H1 (cell line): ENCODE results near the gene GLI1. TPM values are rescaled to one million over a fixed set of nuclear protein-coding genes. Genes with fewer than 3 reads are reported as not detected.

Experiments
- CTCF ChIA-PET: fragments of 300-600 bp; sonication (Branson Sonifier 250); formaldehyde crosslinking; loops from one replicate; lab custom pipeline; 2021; ENCODE audit not compliant: partially characterized antibody; lab: Charles Lee
- POLR2A ChIA-PET: fragments of 300-600 bp; sonication (Branson Sonifier 250); formaldehyde crosslinking; loops from one replicate; lab custom pipeline; 2021; ENCODE audit warnings: inconsistent platforms; ENCODE audit not compliant: partially characterized antibody; lab: Charles Lee
- DNase-seq, 2 experiments: peaks; one replicate each; pipeline versions ENCODE4 v3.0.0 to v3.0.0-alpha.2; 2010 to 2022; ENCODE audit warnings: low spot score in 2 of 2, low read depth in 1 of 2, mixed read lengths in 1 of 2
- FAIRE-seq: peaks from 2 replicates; lab custom pipeline; 2011; peaks lifted over from hg19 to GRCh38; lab: Jason Lieb, UNC
- H2AFZ ChIP-seq: 2 replicates; pipeline ENCODE4 v1.8.1; 2012; ENCODE audit warnings: low read length, inconsistent platforms
- H2AK5ac ChIP-seq: 2 replicates; pipeline ENCODE4 v1.6.1; 2013; ENCODE audit warnings: low read depth, low read length
- H2BK120ac ChIP-seq: replicated peaks from 2 replicates; pipeline ENCODE3; 2013; ENCODE audit warnings: low read depth, low read length, inconsistent platforms
- H2BK12ac ChIP-seq: 2 replicates; pipeline ENCODE4 v1.6.1; 2013; ENCODE audit warnings: low read depth, low read length
- H2BK15ac ChIP-seq: 2 replicates; pipeline ENCODE4 v1.6.1; 2013; ENCODE audit warnings: low read length
- H2BK20ac ChIP-seq: 2 replicates; pipeline ENCODE4 v1.6.1; 2013; ENCODE audit warnings: low read length
- H2BK5ac ChIP-seq: 2 replicates; pipeline ENCODE4 v1.6.1; 2013; ENCODE audit warnings: low read depth, low read length
- H3K14ac ChIP-seq: 2 replicates; pipeline ENCODE4 v1.6.1; 2013; ENCODE audit warnings: inconsistent platforms; ENCODE audit not compliant: insufficient read length
- H3K18ac ChIP-seq: 2 replicates; pipeline ENCODE4 v1.6.1; 2013; ENCODE audit warnings: low read length; ENCODE audit errors: extremely low read depth
- H3K23ac ChIP-seq: 2 replicates; pipeline ENCODE4 v1.6.1; 2013; ENCODE audit warnings: inconsistent platforms; ENCODE audit not compliant: insufficient read length
- H3K23me2 ChIP-seq: 2 replicates; pipeline ENCODE4 v1.6.1; 2013; ENCODE audit warnings: low read depth, low read length
- H3K27ac ChIP-seq: 2 replicates; pipeline ENCODE4 v1.6.1; 2011; ENCODE audit warnings: low read depth, low read length, inconsistent platforms
- H3K27me3 ChIP-seq, 4 experiments: replicated peaks in 1 of 4; 1 replicate in 1 of 4; 2 replicates in 3 of 4; pipeline versions ENCODE4 v1.6.1 to v1.8.1; 2011 to 2013; ENCODE audit warnings: low read length in 3 of 4, mild to moderate bottlenecking in 3 of 4, inconsistent platforms in 2 of 4, mixed read lengths in 2 of 4, moderate library complexity in 1 of 4; ENCODE audit not compliant: control insufficient read depth in 3 of 4, insufficient read depth in 3 of 4; ENCODE audit errors: extremely low read depth in 1 of 4
- H3K36me3 ChIP-seq, 4 experiments: 2 replicates each; pipeline versions ENCODE4 v1.6.1 to v1.8.1; 2011 to 2013; ENCODE audit warnings: mild to moderate bottlenecking in 4 of 4, low read length in 3 of 4, moderate library complexity in 2 of 4, control low read depth in 1 of 4, inconsistent platforms in 1 of 4; ENCODE audit not compliant: insufficient read depth in 4 of 4, control insufficient read depth in 2 of 4
- H3K4ac ChIP-seq: replicated peaks from 2 replicates; pipeline ENCODE3; 2013; ENCODE audit warnings: low read length, low read depth, mixed read lengths, inconsistent platforms; ENCODE audit not compliant: insufficient read length
- H3K4me1 ChIP-seq, 4 experiments: replicated peaks in 1 of 4; 1 replicate in 1 of 4; 2 replicates in 3 of 4; pipeline versions ENCODE4 v1.6.1 to v1.8.1; 2011 to 2013; ENCODE audit warnings: low read length in 3 of 4, inconsistent platforms in 2 of 4, mixed read lengths in 1 of 4; ENCODE audit not compliant: insufficient read depth in 4 of 4, control insufficient read depth in 3 of 4
- H3K4me2 ChIP-seq, 2 experiments: 2 replicates each; pipeline versions ENCODE4 v1.6.1 to v1.8.1; 2011 to 2013; ENCODE audit warnings: low read depth in 2 of 2, low read length in 2 of 2, control low read depth in 1 of 2, inconsistent platforms in 1 of 2, mild to moderate bottlenecking in 1 of 2; ENCODE audit not compliant: insufficient read depth in 1 of 2
- H3K4me3 ChIP-seq, 4 experiments: fragments of 200-600, 300-600 bp in 1 of 4; sonication (generic), shearing (Covaris generic), sonication (Bioruptor Twin) in 1 of 4; 2 replicates each; pipeline versions ENCODE4 v1.5.1 to v1.8.1; 2011 to 2016; ENCODE audit warnings: low read length in 4 of 4, low read depth in 3 of 4, control low read depth in 2 of 4, inconsistent platforms in 2 of 4, mild to moderate bottlenecking in 2 of 4, mixed read lengths in 1 of 4, moderate library complexity in 1 of 4; ENCODE audit not compliant: insufficient read depth in 2 of 4; ENCODE audit errors: extremely low read depth in 1 of 4
- H3K56ac ChIP-seq: replicated peaks from 2 replicates; pipeline ENCODE3; 2013; ENCODE audit warnings: low read depth, mild to moderate bottlenecking, mixed read lengths, low read length, inconsistent platforms; ENCODE audit not compliant: insufficient read length
- H3K79me1 ChIP-seq: 2 replicates; pipeline ENCODE4 v1.6.1; 2013; ENCODE audit warnings: low read depth, low read length, control low read depth
- H3K79me2 ChIP-seq, 2 experiments: 2 replicates each; pipeline versions ENCODE4 v1.6.1 to v1.8.1; 2012 to 2013; ENCODE audit warnings: low read length in 2 of 2, mild to moderate bottlenecking in 2 of 2, inconsistent platforms in 1 of 2; ENCODE audit not compliant: insufficient read depth in 2 of 2, control insufficient read depth in 1 of 2
- H3K9ac ChIP-seq, 4 experiments: replicated peaks in 1 of 4; 1 replicate in 1 of 4; 2 replicates in 3 of 4; pipeline versions ENCODE4 v1.6.1 to v1.8.1; 2011 to 2013; ENCODE audit warnings: low read depth in 3 of 4, low read length in 3 of 4, control low read depth in 2 of 4, mild to moderate bottlenecking in 2 of 4, moderate library complexity in 2 of 4, inconsistent platforms in 1 of 4; ENCODE audit errors: extremely low read depth in 1 of 4
- H3K9me3 ChIP-seq, 2 experiments: 2 replicates each; pipeline versions ENCODE4 v1.6.1 to v1.8.1; 2012 to 2013; ENCODE audit warnings: mild to moderate bottlenecking in 2 of 2, moderate library complexity in 2 of 2, control low read depth in 1 of 2, inconsistent platforms in 1 of 2, low read depth in 1 of 2, low read length in 1 of 2, mixed read lengths in 1 of 2; ENCODE audit not compliant: insufficient read depth in 2 of 2
- H4K20me1 ChIP-seq, 2 experiments: replicated peaks in 1 of 2; 2 replicates each; pipeline versions ENCODE3 to v1.8.1; 2011 to 2013; ENCODE audit warnings: inconsistent platforms in 2 of 2, low read length in 2 of 2, mild to moderate bottlenecking in 1 of 2; ENCODE audit not compliant: insufficient read depth in 2 of 2, control insufficient read depth in 1 of 2
- H4K5ac ChIP-seq: 2 replicates; pipeline ENCODE4 v1.6.1; 2013; ENCODE audit warnings: low read length, low read depth, mixed read lengths, inconsistent platforms; ENCODE audit not compliant: insufficient read length
- H4K8ac ChIP-seq: 2 replicates; pipeline ENCODE4 v1.8.0; 2013; ENCODE audit warnings: mild to moderate bottlenecking, moderate library complexity, low read length, inconsistent platforms; ENCODE audit not compliant: insufficient read depth; ENCODE audit errors: extremely low read depth
- H4K91ac ChIP-seq: replicated peaks from 2 replicates; pipeline ENCODE3; 2013; ENCODE audit warnings: low read length, mixed read lengths, inconsistent platforms; ENCODE audit not compliant: insufficient read length
- CBX5 ChIP-seq: fragments of 300-800, 300-1000 bp; sonication (generic); IDR thresholded peaks from 2 replicates; pipeline ENCODE4 v1.7.1; 2016; ENCODE audit warnings: antibody characterized with exemption, low read length, low read depth
- CEBPB ChIP-seq: IDR thresholded peaks from 2 replicates; pipeline ENCODE4 v1.6.1; 2012; ENCODE audit warnings: low read depth, low read length
- CREB1 ChIP-seq: IDR thresholded peaks from 2 replicates; pipeline ENCODE4 v1.6.1; 2012; ENCODE audit warnings: inconsistent platforms
- GTF2F1 ChIP-seq: IDR thresholded peaks from 2 replicates; pipeline ENCODE4 v1.6.1; 2012; ENCODE audit warnings: low read depth, low read length, improper control_type of control experiment, borderline replicate concordance
- HDAC2 ChIP-seq, 2 experiments: fragments of 300-600 bp in 1 of 2; sonication (generic) in 1 of 2; IDR thresholded peaks; 2 replicates each; pipeline ENCODE4 v1.6.1; 2011 to 2012; ENCODE audit warnings: low read depth in 2 of 2, low read length in 2 of 2, mild to moderate bottlenecking in 2 of 2, moderate library complexity in 2 of 2, borderline replicate concordance in 1 of 2, inconsistent platforms in 1 of 2
- HDAC6 ChIP-seq: IDR thresholded peaks from one replicate; pipeline ENCODE4 v1.7.1; 2012; ENCODE audit warnings: low read depth, mild to moderate bottlenecking, inconsistent platforms, low read length, moderate library complexity
- KDM1A ChIP-seq: fragments of 200-600, 300-600 bp; sonication (generic); IDR thresholded peaks from 2 replicates; pipeline ENCODE4 v1.7.1; 2016; ENCODE audit warnings: mild to moderate bottlenecking, low read length, borderline replicate concordance
- KDM5A ChIP-seq: fragments of 200-600 bp; IDR thresholded peaks from 2 replicates; pipeline ENCODE4 v1.7.1; 2012; ENCODE audit warnings: mild to moderate bottlenecking, low read length, inconsistent platforms, mixed read lengths
- MAFK ChIP-seq: IDR thresholded peaks from 2 replicates; pipeline ENCODE4 v1.6.1; 2012; ENCODE audit warnings: low read depth, mild to moderate bottlenecking, improper control_type of control experiment, low read length
- NRF1 ChIP-seq: IDR thresholded peaks from 2 replicates; pipeline ENCODE4 v1.6.1; 2011; ENCODE audit warnings: mild to moderate bottlenecking, low read depth, low read length, improper control_type of control experiment
- SP2 ChIP-seq: IDR thresholded peaks from 2 replicates; pipeline ENCODE4 v1.6.1; 2012; ENCODE audit warnings: mild to moderate bottlenecking, low read length, inconsistent platforms
- TCF12 ChIP-seq: IDR thresholded peaks from 2 replicates; pipeline ENCODE4 v1.6.1; 2011; ENCODE audit warnings: low read depth, mild to moderate bottlenecking, low read length
- WGBS, 2 experiments: shearing (Covaris generic) in 1 of 2; methylation state at CpG; one replicate each; pipeline versions ENCODE4 v1.1.6 to v1.1.7; 2013 to 2015; ENCODE audit warnings: low lambda C conversion rate in 2 of 2, mixed read lengths in 2 of 2, inconsistent platforms in 1 of 2, low coverage in 1 of 2, missing lambda C conversion rate in 1 of 2; ENCODE audit not compliant: insufficient replicate concordance in 2 of 2, insufficient coverage in 1 of 2, insufficient read length in 1 of 2; ENCODE audit errors: extremely low coverage in 1 of 2, missing lambda C conversion rate in 1 of 2; 5-methylcytosine and 5-hydroxymethylcytosine counted together
- polyA plus RNA-seq, 7 experiments: library from polyadenylated mRNA; depleted of rRNA in 3 of 7; stranded (reverse) in 5 of 7; unstranded in 2 of 7; fragments of >200 nt in 5 of 7; fragments of 200-250 nt in 2 of 7; gene quantifications; 1 replicate in 5 of 7; 2 replicates in 1 of 7; 4 replicates in 1 of 7; pipeline versions ENCODE4 v1.2.1 to v1.2.3, GENCODE V29; 2011 to 2013; ENCODE audit warnings: missing spikeins in 2 of 7, mixed read lengths in 2 of 7
- total RNA-seq: library from RNA; stranded (reverse); fragmentation: NEBNext Ultra II Directional; extraction: Animal tissue kit (Norgen Biotek cat#: 25700); gene quantifications from 2 replicates; pipeline ENCODE4 v1.2.1, GENCODE V29; 2021
- TF ChIP-seq, protein P1 (sequence below): IDR thresholded peaks from 2 replicates; pipeline ENCODE4 v1.6.1; 2011; ENCODE audit warnings: low read length, improper control_type of control experiment

The GLI1 gene
- total and polyA plus RNA-seq, 2 of the 8 experiments (the other 6 are each of a cell fraction or from before 2014, with no cell fraction given), result 23.5 to 25.3 TPM

DNA sequence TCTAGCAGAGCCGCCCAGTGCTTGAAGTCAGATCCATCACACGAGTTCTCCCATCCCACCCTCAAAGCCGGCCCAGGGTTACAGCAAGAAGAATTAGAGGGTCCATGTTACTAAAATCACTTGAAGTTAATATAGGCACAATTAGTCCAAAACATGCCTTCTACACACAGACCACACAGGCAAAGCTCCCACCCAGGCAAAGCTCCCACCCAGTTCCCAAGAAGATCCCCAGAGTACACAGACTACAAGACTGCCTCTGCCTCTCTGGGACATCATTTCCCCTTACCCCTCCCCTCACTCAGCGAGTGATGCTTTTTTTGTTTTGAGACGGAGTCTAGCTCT lies 3.3 kb downstream of the GLI1 start:
- H2AFZ ChIP-seq, result no peak overlapping the region
- H4K8ac ChIP-seq, result no peak overlapping the region
- no peaks in the 10 kb centered on the region for H3K79me1 ChIP-seq
- ChIA-PET CTCF (interaction anchor here (0.9 to 18.5 kb wide), 16 partner anchors 10 to 337 kb away, joined by 3 to 478 read pairs (median 4); partner anchors contain the start of genes ARHGAP9, MARS1 and STAC3), POLR2A (interaction anchor here (1.0 to 6.4 kb wide), 6 partner anchors 8 to 231 kb away, joined by 3 to 51 read pairs (median 4); partner anchors contain the start of genes INHBE and SHMT2)
- peak overlapping the region; percentile 84 to 95 for H3K4me2 ChIP-seq
- H4K5ac ChIP-seq, result no peak overlapping the region
- peak overlapping the region in 1 of 4 experiments; percentile 91; a peak in 2 of 8 replicates for H3K4me3 ChIP-seq
- peaks cover 4% of the 10 kb centered on the region; the same call in 1 of the 2 replicates for H3K23me2 ChIP-seq
- H3K23ac ChIP-seq, result no peak overlapping the region
- H3K79me2 ChIP-seq, result peaks cover 0 to 4% of the 10 kb centered on the region in 2 experiments; a peak in 1 of 4 replicates
- no peak overlapping the region for H3K4ac ChIP-seq
- peaks cover 0 to 3% (median under 1%) of the 10 kb centered on the region in 4 experiments; a peak in 5 of 8 replicates for H3K36me3 ChIP-seq
- H2AK5ac ChIP-seq, result no peak overlapping the region
- no peak overlapping the region for H4K91ac ChIP-seq
- no peak overlapping the region for H3K14ac ChIP-seq
- peaks cover 0 to 2% of the 10 kb centered on the region in 2 experiments for H4K20me1 ChIP-seq
- H3K9me3 ChIP-seq, result no peaks in the 10 kb centered on the region
- H2BK120ac ChIP-seq, result no peak overlapping the region
- 42% methylated on average over 5 of the region's 5 CpGs; no CpG with 5 or more reads in 1 of the 2 experiments for WGBS, 2 experiments
- H3K27ac ChIP-seq, result no peak overlapping the region
- H3K9ac ChIP-seq, result no peak overlapping the region; a peak in 2 of 7 replicates
- 0 out of 2 replicates have a peak overlapping the region, but pooled peaks have one; percentile 98 for H2BK5ac ChIP-seq
- FAIRE-seq, result no peak
- H3K56ac ChIP-seq, result no peak overlapping the region
- no peak overlapping the region for H2BK12ac ChIP-seq
- no peak overlapping the region for H3K18ac ChIP-seq
- no peak for DNase-seq
- peaks cover 0 to 7% (median 1%) of the 10 kb centered on the region in 4 experiments; a peak in 3 of 7 replicates for H3K4me1 ChIP-seq
- H2BK20ac ChIP-seq, result no peak overlapping the region
- no peak overlapping the region for H2BK15ac ChIP-seq
- no peaks in the 10 kb centered on the region for H3K27me3 ChIP-seq
- TF ChIP-seq KDM5A (no peak), HDAC6 (no peak), HDAC2 (IDR thresholded peaks at IDR 0.05; ENCODE audit: borderline replicate concordance in 1 of 2, low read depth in 2 of 2, low read length in 2 of 2) (no peak), SP2 (no peak), GTF2F1 (no peak), CREB1 (no peak), CBX5 (no peak), MAFK (no peak), KDM1A (no peak), TCF12 (no peak), NRF1 (no peak), CEBPB (no peak)
- TF ChIP-seq, protein P1, sequence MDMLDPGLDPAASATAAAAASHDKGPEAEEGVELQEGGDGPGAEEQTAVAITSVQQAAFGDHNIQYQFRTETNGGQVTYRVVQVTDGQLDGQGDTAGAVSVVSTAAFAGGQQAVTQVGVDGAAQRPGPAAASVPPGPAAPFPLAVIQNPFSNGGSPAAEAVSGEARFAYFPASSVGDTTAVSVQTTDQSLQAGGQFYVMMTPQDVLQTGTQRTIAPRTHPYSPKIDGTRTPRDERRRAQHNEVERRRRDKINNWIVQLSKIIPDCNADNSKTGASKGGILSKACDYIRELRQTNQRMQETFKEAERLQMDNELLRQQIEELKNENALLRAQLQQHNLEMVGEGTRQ, result no peak
